IgD-negative memory B cell (primary cell): ENCODE measurements around the gene EFCAB14. TPM values are rescaled to one million over a fixed set of nuclear protein-coding genes. Genes with fewer than 3 reads are reported as not detected.

Experiments used
- H3K27ac Mint-ChIP-seq, 3 donors: one replicate each; pipeline ENCODE4 v1.8.0; 2020 to 2022; ENCODE audit warnings: mild to moderate bottlenecking in 3 of 3, mixed read lengths in 3 of 3, moderate library complexity in 1 of 3
- H3K27me3 Mint-ChIP-seq: one replicate; pipeline ENCODE4 v1.8.0; 2021; ENCODE audit warnings: mixed read lengths
- H3K36me3 Mint-ChIP-seq: one replicate; pipeline ENCODE4 v1.8.0; 2020; ENCODE audit warnings: mild to moderate bottlenecking, mixed read lengths
- H3K4me1 Mint-ChIP-seq, 3 donors: one replicate each; pipeline ENCODE4 v1.8.0; 2020 to 2022; ENCODE audit warnings: mixed read lengths in 3 of 3, mild to moderate bottlenecking in 1 of 3
- H3K4me3 Mint-ChIP-seq, 4 donors: one replicate each; pipeline ENCODE4 v1.8.0; 2020 to 2022; ENCODE audit warnings: mild to moderate bottlenecking in 4 of 4, mixed read lengths in 4 of 4, moderate library complexity in 3 of 4
- H3K9me3 Mint-ChIP-seq, 3 donors: one replicate each; pipeline ENCODE4 v1.8.0; 2020 to 2021; ENCODE audit warnings: mixed read lengths in 3 of 3, mild to moderate bottlenecking in 1 of 3
- polyA plus RNA-seq: library from polyadenylated mRNA; unstranded; fragments of 300-500 nt; fragmentation: Illumina TruSeq; gene quantifications from one replicate; pipeline ENCODE4 v1.2.3, GENCODE V29; 2021

EFCAB14 gene
- polyA plus RNA-seq, 1 donor from 2014 or later, result 88.1 TPM

- Mint-ChIP-seq H3K4me3 (no peak overlapping the region), H3K4me1 (peaks cover 0 to 5% (median 0%) of the 10 kb centered on the region in 3 donors)
These were observed 75.5 kb downstream of the EFCAB14 start for GRCh38 chr1:46643368-46643775.

GRCh38 chr1:46642115-46642680 lies 76.7 kb downstream of the EFCAB14 start:
- H3K4me3 Mint-ChIP-seq, result no peak overlapping the region
- H3K4me1 Mint-ChIP-seq, result peaks cover 0 to 5% (median 0%) of the 10 kb centered on the region in 3 donors
- H3K36me3 Mint-ChIP-seq, result peaks cover 11% of the 10 kb centered on the region
- no peak overlapping the region for H3K27ac Mint-ChIP-seq
- H3K27me3 Mint-ChIP-seq, result no peaks in the 10 kb centered on the region
- peaks cover 0 to under 1% (median 0%) of the 10 kb centered on the region in 3 donors for H3K9me3 Mint-ChIP-seq

More at GRCh38 chr1:46643368-46643775, 75.5 kb downstream of the EFCAB14 start:
- Mint-ChIP-seq H3K36me3 (peaks cover 12% of the 10 kb centered on the region), H3K27ac (no peak overlapping the region), H3K9me3 (peaks cover 0 to 5% (median 0%) of the 10 kb centered on the region in 3 donors), H3K27me3 (no peaks in the 10 kb centered on the region)

GRCh38 chr1:46639547-46639946 lies 79.4 kb downstream of the EFCAB14 start:
- peaks cover 0 to 2% (median 0%) of the 10 kb centered on the region in 3 donors for H3K4me1 Mint-ChIP-seq
- no peaks in the 10 kb centered on the region for H3K9me3 Mint-ChIP-seq
- peaks cover 7% of the 10 kb centered on the region for H3K36me3 Mint-ChIP-seq
- H3K4me3 Mint-ChIP-seq, result no peak overlapping the region
- no peaks in the 10 kb centered on the region for H3K27me3 Mint-ChIP-seq
- peak overlapping the region in 1 of 3 donors; percentile 8 for H3K27ac Mint-ChIP-seq

GRCh38 chr1:46638921-46639320 lies 80.0 kb downstream of the EFCAB14 start:
- Mint-ChIP-seq H3K9me3 (no peaks in the 10 kb centered on the region), H3K36me3 (peaks cover 7% of the 10 kb centered on the region), H3K4me1 (peaks cover 0 to 2% (median 0%) of the 10 kb centered on the region in 3 donors), H3K27me3 (no peaks in the 10 kb centered on the region), H3K4me3 (no peak overlapping the region), H3K27ac (peak overlapping the region in 2 of 3 donors; percentile 8 to 35)

GRCh38 chr1:46637444-46638083 lies 81.3 kb downstream of the EFCAB14 start:
- H3K27ac Mint-ChIP-seq, result no peak overlapping the region
- no peaks in the 10 kb centered on the region for H3K9me3 Mint-ChIP-seq
- peaks cover 0 to 2% (median 0%) of the 10 kb centered on the region in 3 donors for H3K4me1 Mint-ChIP-seq
- peaks cover 5% of the 10 kb centered on the region for H3K36me3 Mint-ChIP-seq
- no peak overlapping the region for H3K4me3 Mint-ChIP-seq
- H3K27me3 Mint-ChIP-seq, result no peaks in the 10 kb centered on the region

GRCh38 chr1:46635205-46635604 lies 83.7 kb downstream of the EFCAB14 start:
- Mint-ChIP-seq H3K27me3 (no peaks in the 10 kb centered on the region), H3K9me3 (no peaks in the 10 kb centered on the region), H3K36me3 (peaks cover 5% of the 10 kb centered on the region), H3K4me3 (no peak overlapping the region), H3K27ac (no peak overlapping the region), H3K4me1 (peaks cover 0 to 2% (median 0%) of the 10 kb centered on the region in 3 donors)

GRCh38 chr1:46630719-46631118 lies 88.2 kb downstream of the EFCAB14 start:
- H3K4me3 Mint-ChIP-seq, result no peak overlapping the region
- no peak overlapping the region for H3K27ac Mint-ChIP-seq
- H3K27me3 Mint-ChIP-seq, result no peaks in the 10 kb centered on the region
- no peaks in the 10 kb centered on the region for H3K9me3 Mint-ChIP-seq
- peaks cover 2% of the 10 kb centered on the region for H3K36me3 Mint-ChIP-seq
- no peaks in the 10 kb centered on the region for H3K4me1 Mint-ChIP-seq

Other genes starting within 250 kb of the EFCAB14 start
- not detected for gene DMBX1, start 229.3 kb downstream of the EFCAB14 start, polyA plus RNA-seq
- gene KNCN, start 167.5 kb downstream of the EFCAB14 start, polyA plus RNA-seq, result not detected
- gene MKNK1, start 114.8 kb downstream of the EFCAB14 start, polyA plus RNA-seq, result 20.8 TPM
- gene MOB3C, start 102.3 kb downstream of the EFCAB14 start, polyA plus RNA-seq, result 10.7 TPM
- gene ATPAF1, start 50.8 kb downstream of the EFCAB14 start, polyA plus RNA-seq, result 55.1 TPM
- not detected for gene TEX38, start 47.3 kb downstream of the EFCAB14 start, polyA plus RNA-seq
- gene CYP4B1, start 79.9 kb upstream of the EFCAB14 start, polyA plus RNA-seq, result not detected
- not detected for gene CYP4A11, start 222.4 kb upstream of the EFCAB14 start, polyA plus RNA-seq